Astrocyte (in vitro differentiated cells and primary cell): Measurements from ENCODE around the gene LRRC27.

ENCODE experiments used
- EZH2 ChIP-seq: IDR thresholded peaks from 2 replicates; pipeline ENCODE4 v1.6.1; 2012; ENCODE audit warnings: mild to moderate bottlenecking, low read length, inconsistent platforms; ENCODE audit not compliant: insufficient read depth
- TF ChIP-seq, protein P1 (sequence below): IDR thresholded peaks from 2 replicates; pipeline ENCODE4 v1.5.1; 2011; ENCODE audit warnings: low read depth, mild to moderate bottlenecking, inconsistent platforms, low read length, moderate library complexity; ENCODE audit not compliant: insufficient read depth

DNA sequence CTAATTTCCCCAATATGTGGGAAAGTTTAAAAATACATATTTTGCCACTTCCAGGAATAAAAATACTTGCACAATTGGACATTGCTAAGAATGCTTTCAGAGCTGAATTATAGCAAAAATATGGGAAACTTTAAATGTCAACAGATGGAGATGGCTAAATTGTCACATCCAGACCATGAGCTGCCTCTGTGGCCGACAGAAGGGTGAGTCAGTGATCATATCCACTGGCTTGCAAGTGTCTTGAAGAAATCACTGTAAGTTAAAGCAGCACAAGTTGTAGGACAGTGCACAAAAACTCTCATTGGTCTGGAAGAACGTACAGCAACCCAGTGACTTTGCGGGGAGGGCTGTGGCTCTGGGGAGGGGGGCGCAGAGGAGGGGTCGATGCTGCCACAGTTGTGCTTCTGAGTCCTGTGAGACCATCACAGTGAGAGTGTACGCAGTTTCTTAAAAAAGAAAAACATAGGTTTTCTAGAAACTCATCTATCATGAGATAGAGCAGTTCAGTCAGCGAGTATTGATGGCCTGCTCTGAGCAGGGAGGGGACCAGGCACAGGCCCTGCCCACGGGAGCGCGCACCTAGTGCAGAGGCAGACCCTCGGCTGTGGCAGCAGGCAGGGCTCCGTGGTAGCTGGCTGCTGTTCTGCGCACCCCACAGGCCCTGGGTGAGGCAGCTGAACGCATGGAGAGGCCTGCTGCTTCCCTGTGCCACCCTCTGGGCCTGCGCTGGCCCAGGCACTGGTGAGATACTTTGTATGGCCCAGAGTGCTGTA lies 25.5 kb downstream of the LRRC27 start:
- TF ChIP-seq, protein P1, sequence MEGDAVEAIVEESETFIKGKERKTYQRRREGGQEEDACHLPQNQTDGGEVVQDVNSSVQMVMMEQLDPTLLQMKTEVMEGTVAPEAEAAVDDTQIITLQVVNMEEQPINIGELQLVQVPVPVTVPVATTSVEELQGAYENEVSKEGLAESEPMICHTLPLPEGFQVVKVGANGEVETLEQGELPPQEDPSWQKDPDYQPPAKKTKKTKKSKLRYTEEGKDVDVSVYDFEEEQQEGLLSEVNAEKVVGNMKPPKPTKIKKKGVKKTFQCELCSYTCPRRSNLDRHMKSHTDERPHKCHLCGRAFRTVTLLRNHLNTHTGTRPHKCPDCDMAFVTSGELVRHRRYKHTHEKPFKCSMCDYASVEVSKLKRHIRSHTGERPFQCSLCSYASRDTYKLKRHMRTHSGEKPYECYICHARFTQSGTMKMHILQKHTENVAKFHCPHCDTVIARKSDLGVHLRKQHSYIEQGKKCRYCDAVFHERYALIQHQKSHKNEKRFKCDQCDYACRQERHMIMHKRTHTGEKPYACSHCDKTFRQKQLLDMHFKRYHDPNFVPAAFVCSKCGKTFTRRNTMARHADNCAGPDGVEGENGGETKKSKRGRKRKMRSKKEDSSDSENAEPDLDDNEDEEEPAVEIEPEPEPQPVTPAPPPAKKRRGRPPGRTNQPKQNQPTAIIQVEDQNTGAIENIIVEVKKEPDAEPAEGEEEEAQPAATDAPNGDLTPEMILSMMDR, result no peak
- TF ChIP-seq EZH2, result no peak
